Measurements from ENCODE around the gene RIPK4.
"Not testable (repeated sequence)": the region's sequence is repeated elsewhere in the genome, so short reads cannot be mapped to it uniquely, and the experiment has no call there.

Gene RIPK4

GRCh38 chr21:41709965-41710822, 56.7 kb downstream of the RIPK4 start:
- no peak for DNase-seq (ENCODE audit: low spot score)
- no peak overlapping the region for H3K27ac Mint-ChIP-seq
- no peaks in the 10 kb centered on the region for H3K9me3 Mint-ChIP-seq
- peaks cover 28% of the 10 kb centered on the region for H3K27me3 Mint-ChIP-seq (ENCODE audit: low read depth)
- no peaks in the 10 kb centered on the region for H3K4me1 Mint-ChIP-seq (ENCODE audit: low read depth)
- no peak overlapping the region for H3K4me3 Mint-ChIP-seq
- H3K36me3 Mint-ChIP-seq (ENCODE audit: low read depth): no peaks in the 10 kb centered on the region

DNA sequence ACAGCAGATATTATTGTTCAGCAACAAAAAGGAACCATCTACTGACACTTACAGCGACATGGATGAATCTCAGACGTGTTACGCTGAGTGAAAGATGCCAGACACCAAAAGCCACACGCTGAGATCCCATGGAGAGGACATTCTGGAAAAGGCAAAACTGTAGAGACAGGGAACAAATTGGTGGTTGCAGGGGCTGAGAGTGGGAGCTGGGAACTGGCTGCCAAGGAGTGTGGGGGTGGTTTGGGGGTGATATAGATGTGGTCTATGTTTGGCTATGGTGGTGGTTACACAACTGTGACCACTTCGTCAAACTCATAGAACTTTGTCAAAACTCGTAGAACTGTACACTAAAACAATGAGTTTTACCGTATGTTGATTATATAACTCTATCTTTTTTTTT, 57.7 kb downstream of the RIPK4 start:
- Mint-ChIP-seq H3K36me3 (ENCODE audit: low read depth) (no peaks in the 10 kb centered on the region), H3K27me3 (ENCODE audit: low read depth) (peaks cover 20% of the 10 kb centered on the region), H3K4me1 (ENCODE audit: low read depth) (no peaks in the 10 kb centered on the region), H3K27ac (no peak overlapping the region), H3K9me3 (no peaks in the 10 kb centered on the region), H3K4me3 (no peak overlapping the region)
- no peak for DNase-seq (ENCODE audit: low spot score)

- H3K27me3 Mint-ChIP-seq (ENCODE audit: low read depth): peaks cover 14% of the 10 kb centered on the region
- H3K27ac Mint-ChIP-seq: no peak overlapping the region
- H3K4me1 Mint-ChIP-seq (ENCODE audit: low read depth): no peaks in the 10 kb centered on the region
- H3K4me3 Mint-ChIP-seq: no peak overlapping the region
- H3K36me3 Mint-ChIP-seq (ENCODE audit: low read depth): no peaks in the 10 kb centered on the region
- no peak for DNase-seq (ENCODE audit: low spot score)
- H3K9me3 Mint-ChIP-seq: no peaks in the 10 kb centered on the region
Observed at GRCh38 chr21:41707960-41708330, 58.9 kb downstream of the RIPK4 start.

DNA sequence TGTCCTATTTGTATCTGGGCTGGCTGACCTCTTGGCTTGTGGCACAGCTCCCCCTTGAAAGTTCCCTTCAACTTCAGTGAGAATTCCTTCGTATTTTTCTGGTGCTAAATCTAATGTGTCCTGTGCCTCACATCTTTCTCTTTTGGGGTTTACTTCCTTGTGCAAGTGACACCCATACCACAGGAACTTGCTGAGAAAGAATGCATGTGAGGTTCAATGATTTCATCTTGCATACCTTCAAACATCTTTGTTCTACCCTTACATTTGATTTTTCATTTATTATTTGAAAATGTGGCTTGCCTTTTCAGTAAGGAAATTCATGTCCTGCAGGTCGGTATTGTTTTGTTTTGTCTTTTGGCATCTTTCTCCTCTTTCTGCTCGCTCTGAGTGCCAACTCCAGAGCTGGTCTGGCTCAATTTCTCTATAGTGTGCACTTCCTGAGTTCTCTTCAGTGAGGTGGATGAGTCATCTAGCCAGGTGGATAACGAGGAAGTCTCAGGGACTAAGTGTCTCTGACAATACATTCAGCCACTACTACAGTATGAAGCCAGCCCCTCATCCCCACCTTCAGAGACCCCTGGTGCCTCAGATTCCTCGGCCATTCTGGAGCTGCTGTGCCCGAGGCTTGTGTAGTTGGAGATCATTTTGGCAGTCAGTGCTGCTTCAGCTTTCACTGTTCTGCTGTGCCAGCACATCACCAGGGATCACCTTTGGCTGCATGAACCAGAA, 59.5 kb downstream of the RIPK4 start:
- peaks cover 10% of the 10 kb centered on the region for H3K27me3 Mint-ChIP-seq (ENCODE audit: low read depth)
- no peaks in the 10 kb centered on the region for H3K36me3 Mint-ChIP-seq (ENCODE audit: low read depth)
- H3K9me3 Mint-ChIP-seq: no peaks in the 10 kb centered on the region
- DNase-seq (ENCODE audit: low spot score): no peak
- no peak overlapping the region for H3K27ac Mint-ChIP-seq
- H3K4me1 Mint-ChIP-seq (ENCODE audit: low read depth): no peaks in the 10 kb centered on the region
- H3K4me3 Mint-ChIP-seq: no peak overlapping the region

GRCh38 chr21:41706678-41707077, 60.2 kb downstream of the RIPK4 start:
- peak; percentile 39 for DNase-seq (ENCODE audit: low spot score)
- Mint-ChIP-seq H3K36me3 (ENCODE audit: low read depth) (no peaks in the 10 kb centered on the region), H3K27me3 (ENCODE audit: low read depth) (peaks cover 6% of the 10 kb centered on the region), H3K4me3 (no peak overlapping the region), H3K9me3 (no peaks in the 10 kb centered on the region), H3K27ac (no peak overlapping the region), H3K4me1 (ENCODE audit: low read depth) (no peaks in the 10 kb centered on the region)

DNA sequence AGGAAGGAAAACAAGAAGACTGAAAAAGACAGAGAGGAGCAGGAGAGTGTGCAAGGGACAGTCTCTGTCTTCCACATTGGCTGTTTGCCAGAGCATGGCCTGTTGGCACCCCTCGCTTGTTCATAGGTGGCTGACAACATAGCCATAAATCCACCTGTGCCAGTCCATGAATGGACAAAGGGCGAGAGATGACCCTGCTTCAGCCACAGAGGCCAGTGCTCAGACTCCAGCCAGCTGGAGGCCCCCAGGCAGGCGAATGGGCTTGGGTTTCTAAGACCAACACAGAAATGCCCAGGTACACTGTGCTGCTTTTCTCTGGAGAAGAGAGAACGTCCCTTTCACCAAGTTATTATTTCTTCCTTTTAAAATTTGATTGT, 60.6 kb downstream of the RIPK4 start:
- no peak overlapping the region for H3K27ac Mint-ChIP-seq
- H3K27me3 Mint-ChIP-seq (ENCODE audit: low read depth): peaks cover 2% of the 10 kb centered on the region
- no peak overlapping the region for H3K4me3 Mint-ChIP-seq
- DNase-seq (ENCODE audit: low spot score): no peak
- no peaks in the 10 kb centered on the region for H3K36me3 Mint-ChIP-seq (ENCODE audit: low read depth)
- H3K9me3 Mint-ChIP-seq: no peaks in the 10 kb centered on the region
- H3K4me1 Mint-ChIP-seq (ENCODE audit: low read depth): no peaks in the 10 kb centered on the region

GRCh38 chr21:41705546-41706262, 61.1 kb downstream of the RIPK4 start:
- H3K36me3 Mint-ChIP-seq (ENCODE audit: low read depth): no peaks in the 10 kb centered on the region
- H3K27ac Mint-ChIP-seq: no peak overlapping the region
- H3K27me3 Mint-ChIP-seq (ENCODE audit: low read depth): no peaks in the 10 kb centered on the region
- no peak overlapping the region for H3K4me3 Mint-ChIP-seq
- no peaks in the 10 kb centered on the region for H3K9me3 Mint-ChIP-seq
- no peak for DNase-seq (ENCODE audit: low spot score)
- no peaks in the 10 kb centered on the region for H3K4me1 Mint-ChIP-seq (ENCODE audit: low read depth)

DNA sequence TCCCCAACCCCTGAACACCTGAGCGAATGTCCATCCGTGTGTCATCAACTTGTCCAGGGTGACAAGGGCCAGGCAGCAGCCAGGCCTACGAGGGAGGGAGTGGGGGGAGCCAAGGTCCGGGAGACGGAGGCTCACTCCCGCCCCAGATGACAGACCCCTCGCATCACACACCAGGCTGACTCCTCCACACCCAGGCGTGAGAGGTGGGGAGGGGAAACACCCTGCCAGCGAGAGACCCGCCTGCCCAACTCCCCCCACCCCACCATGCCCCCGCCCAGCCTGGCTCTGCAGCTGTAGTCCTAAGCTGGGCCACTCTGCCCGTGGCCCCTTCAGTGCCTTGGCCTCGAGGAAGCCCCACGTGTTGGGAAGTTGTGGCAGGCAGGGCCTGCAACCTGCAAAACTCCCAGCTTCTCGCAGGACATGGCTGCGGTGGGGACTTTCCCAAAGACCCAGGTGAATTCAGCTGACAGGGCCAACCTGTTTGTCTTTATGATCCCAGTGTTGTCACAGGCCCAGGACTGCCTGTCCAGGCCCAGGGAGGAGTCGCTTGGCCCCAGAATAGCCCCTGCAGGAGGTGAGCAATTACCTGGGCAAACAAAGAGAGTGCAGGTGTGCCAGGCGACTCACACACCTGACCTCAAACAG, 62.9 kb downstream of the RIPK4 start:
- no peaks in the 10 kb centered on the region for H3K27me3 Mint-ChIP-seq (ENCODE audit: low read depth)
- no peaks in the 10 kb centered on the region for H3K4me1 Mint-ChIP-seq (ENCODE audit: low read depth)
- no peaks in the 10 kb centered on the region for H3K9me3 Mint-ChIP-seq
- H3K27ac Mint-ChIP-seq: no peak overlapping the region
- DNase-seq (ENCODE audit: low spot score): no peak
- H3K36me3 Mint-ChIP-seq (ENCODE audit: low read depth): no peaks in the 10 kb centered on the region
- H3K4me3 Mint-ChIP-seq: no peak overlapping the region

DNA sequence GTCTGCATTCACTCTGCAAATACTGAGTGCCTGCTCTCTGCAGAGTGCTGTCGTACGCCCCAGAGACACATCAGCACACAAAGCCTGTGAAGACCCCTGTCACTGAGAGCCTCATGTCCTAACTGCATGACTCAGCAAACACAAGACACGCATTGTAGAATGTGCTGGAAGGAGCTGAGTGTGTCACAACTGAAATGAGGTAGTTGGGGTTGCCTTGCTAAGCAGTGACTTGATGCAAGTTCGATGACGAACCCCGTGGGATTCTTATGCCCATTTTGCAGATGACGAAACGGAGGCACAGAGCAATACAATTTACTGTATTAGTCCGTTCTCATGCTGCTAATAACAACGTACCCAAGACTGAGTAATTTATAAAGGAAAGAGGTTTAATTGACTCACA, 65.1 kb downstream of the RIPK4 start:
- no peaks in the 10 kb centered on the region for H3K27me3 Mint-ChIP-seq (ENCODE audit: low read depth)
- H3K4me3 Mint-ChIP-seq: no peak overlapping the region
- H3K4me1 Mint-ChIP-seq (ENCODE audit: low read depth): no peaks in the 10 kb centered on the region
- no peaks in the 10 kb centered on the region for H3K36me3 Mint-ChIP-seq (ENCODE audit: low read depth)
- H3K9me3 Mint-ChIP-seq: no peaks in the 10 kb centered on the region
- no peak overlapping the region for H3K27ac Mint-ChIP-seq
- DNase-seq (ENCODE audit: low spot score): no peak

DNA sequence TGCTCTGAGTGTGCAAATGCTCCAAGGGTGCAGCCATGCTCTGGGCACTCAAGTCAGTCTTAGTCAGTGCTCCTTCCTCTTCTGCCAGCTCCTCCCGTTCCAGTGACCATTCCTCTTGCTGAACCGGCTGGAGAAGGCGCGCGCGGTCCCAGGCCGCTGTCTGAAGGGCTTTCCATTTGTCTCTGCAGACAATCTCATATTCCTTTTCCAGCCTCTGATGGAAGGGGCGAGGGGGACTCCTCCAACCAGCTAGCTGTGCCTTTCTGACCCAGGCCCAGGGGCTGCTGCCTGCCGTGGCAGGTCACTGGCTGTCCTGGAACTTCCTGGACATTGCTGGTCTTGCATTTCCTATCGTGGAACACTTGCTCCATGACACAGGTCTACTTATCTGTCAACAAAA, 67.5 kb downstream of the RIPK4 start:
- H3K27ac Mint-ChIP-seq: no peak overlapping the region
- H3K36me3 Mint-ChIP-seq (ENCODE audit: low read depth): no peaks in the 10 kb centered on the region
- H3K27me3 Mint-ChIP-seq (ENCODE audit: low read depth): no peaks in the 10 kb centered on the region
- DNase-seq (ENCODE audit: low spot score): no peak
- no peaks in the 10 kb centered on the region for H3K9me3 Mint-ChIP-seq
- no peak overlapping the region for H3K4me3 Mint-ChIP-seq
- no peaks in the 10 kb centered on the region for H3K4me1 Mint-ChIP-seq (ENCODE audit: low read depth)

DNA sequence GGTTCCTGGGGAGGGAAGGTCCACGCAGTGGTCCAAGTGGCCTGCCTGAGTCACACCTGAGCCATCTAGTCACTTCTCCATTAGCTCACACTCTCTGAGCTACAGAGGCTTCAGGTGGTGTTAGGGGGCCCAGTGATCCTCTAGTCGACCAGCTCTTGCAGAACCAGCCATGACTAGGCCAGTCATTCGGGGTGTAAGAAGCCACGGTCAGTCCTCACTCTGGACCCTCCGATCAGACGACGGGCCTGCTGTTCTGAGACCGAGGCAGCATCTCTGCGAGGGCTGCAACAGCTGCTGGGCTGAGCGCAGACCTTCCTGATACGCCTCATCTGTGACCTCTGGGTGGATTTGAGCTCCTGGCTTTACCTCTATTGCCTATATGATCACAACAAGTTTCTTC, 68.8 kb downstream of the RIPK4 start:
- H3K27me3 Mint-ChIP-seq (ENCODE audit: low read depth): no peaks in the 10 kb centered on the region
- H3K9me3 Mint-ChIP-seq: no peaks in the 10 kb centered on the region
- H3K4me3 Mint-ChIP-seq: no peak overlapping the region
- H3K4me1 Mint-ChIP-seq (ENCODE audit: low read depth): no peaks in the 10 kb centered on the region
- H3K36me3 Mint-ChIP-seq (ENCODE audit: low read depth): no peaks in the 10 kb centered on the region
- no peak overlapping the region for H3K27ac Mint-ChIP-seq
- DNase-seq (ENCODE audit: low spot score): no peak

GRCh38 chr21:41695513-41695912, 71.3 kb downstream of the RIPK4 start:
- Mint-ChIP-seq H3K27me3 (ENCODE audit: low read depth) (no peaks in the 10 kb centered on the region), H3K4me3 (no peak overlapping the region), H3K4me1 (ENCODE audit: low read depth) (no peaks in the 10 kb centered on the region), H3K27ac (no peak overlapping the region), H3K9me3 (no peaks in the 10 kb centered on the region), H3K36me3 (ENCODE audit: low read depth) (no peaks in the 10 kb centered on the region)
- DNase-seq (ENCODE audit: low spot score): no peak

DNA sequence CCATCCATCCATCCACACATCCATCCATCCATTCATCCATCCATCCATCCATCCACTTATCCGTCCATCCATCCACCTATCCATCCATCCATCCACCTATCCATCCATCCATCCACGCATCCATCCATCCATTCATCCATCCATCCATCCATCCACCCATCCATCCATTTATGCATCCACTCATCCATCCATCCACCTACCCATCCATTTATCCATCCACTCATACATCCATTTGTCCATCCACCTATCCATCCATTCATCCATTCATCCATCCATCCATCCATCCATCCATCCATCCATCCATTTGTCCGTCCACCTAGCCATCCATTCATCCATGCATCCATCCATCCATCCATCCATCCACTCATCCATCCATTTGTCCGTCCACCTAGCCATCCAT, 72.8 kb downstream of the RIPK4 start:
- H3K9me3 Mint-ChIP-seq; DNase-seq (ENCODE audit: low spot score); H3K27ac Mint-ChIP-seq; H3K4me1 Mint-ChIP-seq (ENCODE audit: low read depth); H3K27me3 Mint-ChIP-seq (ENCODE audit: low read depth); H3K36me3 Mint-ChIP-seq (ENCODE audit: low read depth); H3K4me3 Mint-ChIP-seq: not testable (repeated sequence)

DNA sequence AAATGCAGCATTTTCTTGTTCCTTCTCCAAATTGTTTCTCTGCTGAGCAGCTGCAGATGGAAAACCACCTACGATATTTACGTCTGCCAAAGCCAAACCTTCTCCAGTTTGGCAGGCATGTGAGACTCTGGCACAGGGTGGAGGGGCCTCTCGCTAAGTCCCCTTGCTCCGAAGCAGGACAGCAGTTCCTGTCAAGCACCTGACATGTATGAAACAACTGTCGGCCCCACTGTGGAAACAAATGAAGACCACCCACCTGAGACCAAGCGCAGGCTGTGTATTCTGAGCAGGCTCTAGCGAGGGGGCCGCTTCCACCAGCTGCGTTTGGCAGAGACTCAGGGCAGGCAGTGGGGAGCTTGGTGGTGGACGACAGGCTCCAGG, 74.7 kb downstream of the RIPK4 start:
- no peak overlapping the region for H3K27ac Mint-ChIP-seq
- no peaks in the 10 kb centered on the region for H3K9me3 Mint-ChIP-seq
- no peaks in the 10 kb centered on the region for H3K36me3 Mint-ChIP-seq (ENCODE audit: low read depth)
- H3K4me3 Mint-ChIP-seq: no peak overlapping the region
- H3K4me1 Mint-ChIP-seq (ENCODE audit: low read depth): no peaks in the 10 kb centered on the region
- no peaks in the 10 kb centered on the region for H3K27me3 Mint-ChIP-seq (ENCODE audit: low read depth)
- no peak for DNase-seq (ENCODE audit: low spot score)

Measured in T-helper 2 cell treated with Interferon-gamma antibody and Interleukin-4, amounts not matched to agents 5 μg/mL and 100 μg/mL, for 36 hours (primary cell).